Erythroblast (primary cell): ENCODE data around the gene ACTA2.

ENCODE experiments used
- DNase-seq, 2 experiments: peaks; one replicate each; lab custom pipeline; 2025; lab: John Stamatoyannopoulos, UW
- GATA1 ChIP-seq: IDR thresholded peaks from 2 replicates; pipeline ENCODE4 v1.6.1; 2011; ENCODE audit warnings: low read depth, mild to moderate bottlenecking, control low read depth, low read length, moderate library complexity
- POLR2A ChIP-seq: IDR thresholded peaks from 2 replicates; pipeline ENCODE4 v1.6.1; 2011; ENCODE audit warnings: mild to moderate bottlenecking, low read length

The ACTA2 gene

GRCh38 chr10:88987840-88988239 is 35.3 kb upstream of the ACTA2 start:
- DNase-seq: no peak
- TF ChIP-seq GATA1 (no peak), POLR2A (no peak)

- DNase-seq: no peak
- TF ChIP-seq POLR2A (no peak), GATA1 (no peak)
Measured at GRCh38 chr10:88987243-88987725, 34.7 kb upstream of the ACTA2 start.

GRCh38 chr10:88986549-88987242 is 34.1 kb upstream of the ACTA2 start:
- TF ChIP-seq POLR2A: no peak
- TF ChIP-seq GATA1: no peak
- DNase-seq: peak; percentile 58 to 80

- DNase-seq: no peak
- TF ChIP-seq POLR2A: no peak
- TF ChIP-seq GATA1: no peak
Measured at GRCh38 chr10:88984525-88984924, 32.0 kb upstream of the ACTA2 start.

GRCh38 chr10:88983939-88984338 is 31.4 kb upstream of the ACTA2 start:
- TF ChIP-seq POLR2A (no peak), GATA1 (no peak)

GRCh38 chr10:88983206-88983605 is 30.6 kb upstream of the ACTA2 start:
- TF ChIP-seq POLR2A (no peak), GATA1 (no peak)

More at GRCh38 chr10:88983939-88984338, 31.4 kb upstream of the ACTA2 start:
- DNase-seq: no peak

GRCh38 chr10:88982366-88982765 is 29.8 kb upstream of the ACTA2 start:
- no peak for DNase-seq
- no peak for TF ChIP-seq POLR2A
- TF ChIP-seq GATA1: no peak

More at GRCh38 chr10:88983206-88983605, 30.6 kb upstream of the ACTA2 start:
- DNase-seq: no peak

- TF ChIP-seq POLR2A (no peak), GATA1 (no peak)
- DNase-seq: no peak
Measured at GRCh38 chr10:88981435-88981834, 28.9 kb upstream of the ACTA2 start.

- TF ChIP-seq POLR2A (no peak), GATA1 (no peak)
- no peak for DNase-seq
Measured at GRCh38 chr10:88980800-88981199, 28.2 kb upstream of the ACTA2 start.

GRCh38 chr10:88980247-88980646 is 27.7 kb upstream of the ACTA2 start:
- TF ChIP-seq GATA1: no peak
- TF ChIP-seq POLR2A: no peak
- no peak for DNase-seq

- no peak for TF ChIP-seq GATA1
- TF ChIP-seq POLR2A: no peak
- DNase-seq: no peak
Measured at GRCh38 chr10:88979603-88980002, 27.0 kb upstream of the ACTA2 start.

GRCh38 chr10:88979153-88979562 is 26.6 kb upstream of the ACTA2 start:
- DNase-seq: peak; percentile 67 to 70

GRCh38 chr10:88978463-88978862 is 25.9 kb upstream of the ACTA2 start:
- no peak for DNase-seq
- no peak for TF ChIP-seq POLR2A
- TF ChIP-seq GATA1: no peak

More at GRCh38 chr10:88979153-88979562, 26.6 kb upstream of the ACTA2 start:
- TF ChIP-seq POLR2A: no peak
- no peak for TF ChIP-seq GATA1

GRCh38 chr10:88975377-88975720 is 22.8 kb upstream of the ACTA2 start:
- DNase-seq: peak; percentile 26 to 47
- no peak for TF ChIP-seq POLR2A
- no peak for TF ChIP-seq GATA1
